Stimulated activated CD8-positive, alpha-beta memory T cell treated with anti-CD3 and anti-CD28 coated beads, Interleukin-15, amount 100 ng/mL, for 1 hour (primary cell): Measurements from ENCODE around the gene KIF15.
"Not testable (repeated sequence)": the region's sequence is repeated elsewhere in the genome, so short reads cannot be mapped to it uniquely, and the experiment has no call there.

Source experiments
- DNase-seq: peaks from one replicate; pipeline ENCODE4 v3.0.0-alpha.2; 2020; ENCODE audit warnings: low read depth

KIF15 gene

GRCh38 chr3:44827196-44827595, 65.6 kb downstream of the KIF15 start:
- DNase-seq = no peak

- DNase-seq = no peak
Measured at GRCh38 chr3:44831232-44831631, 69.6 kb downstream of the KIF15 start.

- no peak for DNase-seq
Measured at GRCh38 chr3:44832032-44832431, 70.4 kb downstream of the KIF15 start.

GRCh38 chr3:44832965-44833364, 71.4 kb downstream of the KIF15 start:
- no peak for DNase-seq

GRCh38 chr3:44833394-44833793, 71.8 kb downstream of the KIF15 start:
- DNase-seq = no peak

GRCh38 chr3:44835684-44836083, 74.1 kb downstream of the KIF15 start:
- DNase-seq = no peak

- DNase-seq = no peak
Measured at GRCh38 chr3:44842376-44842775, 80.8 kb downstream of the KIF15 start.

GRCh38 chr3:44845528-44846520, 84.2 kb downstream of the KIF15 start:
- DNase-seq = no peak

GRCh38 chr3:44848634-44849033, 87.0 kb downstream of the KIF15 start:
- DNase-seq = no peak

GRCh38 chr3:44856663-44857062, 95.1 kb downstream of the KIF15 start:
- not testable (repeated sequence) for DNase-seq

- DNase-seq = no peak
Measured at GRCh38 chr3:44860117-44860516, 98.5 kb downstream of the KIF15 start.

- DNase-seq = peak; percentile 66
Measured at GRCh38 chr3:44861412-44862225, 100.0 kb downstream of the KIF15 start, which contains the start of gene TMEM42. TMEM42 (plus strand) TSS chr3:44861912; CDS start chr3:44861925, 13 bp downstream.

- no peak for DNase-seq
Measured at GRCh38 chr3:44862226-44862637, 100.6 kb downstream of the KIF15 start.

- no peak for DNase-seq
Measured at GRCh38 chr3:44865272-44866035, 103.9 kb downstream of the KIF15 start.

- no peak for DNase-seq
Measured at GRCh38 chr3:44867421-44868111, 106.0 kb downstream of the KIF15 start.

- DNase-seq = no peak
Measured at GRCh38 chr3:44870375-44871061, 108.9 kb downstream of the KIF15 start.

- no peak for DNase-seq
Measured at GRCh38 chr3:44874308-44874707, 112.7 kb downstream of the KIF15 start, which contains the start of gene TGM4. TGM4 (plus strand) TSS chr3:44874608; CDS start chr3:44874679, 71 bp downstream.

- DNase-seq = no peak
Measured at GRCh38 chr3:44875596-44875995, 114.0 kb downstream of the KIF15 start.

GRCh38 chr3:44877333-44877732, 115.7 kb downstream of the KIF15 start:
- no peak for DNase-seq

GRCh38 chr3:44880284-44880683, 118.7 kb downstream of the KIF15 start:
- DNase-seq = no peak
